OCI-LY3 (cell line): ENCODE results near the gene CRTC3.

Source experiments
- CTCF ChIP-seq: fragments of 200-600, 300-600 bp; sonication (generic); IDR thresholded peaks from 2 replicates; pipeline ENCODE4 v1.5.1; 2014; ENCODE audit warnings: antibody characterized with exemption, low read length, low read depth
- EZH2phosphoT487 ChIP-seq: fragments of 200-600 bp; shearing (Covaris generic); IDR thresholded peaks from 2 replicates; pipeline ENCODE4 v1.6.1; 2018; ENCODE audit warnings: antibody characterized with exemption, mixed run types, low read depth

- TF ChIP-seq CTCF (no peak), EZH2phosphoT487 (no peak)
Measured at GRCh38 chr15:90680371-90680935, 150.7 kb downstream of the CRTC3 start.
